GM12873 (cell line): ENCODE data around the gene CAMK2D.

Experiments
- TF ChIP-seq, protein P1 (sequence below): IDR thresholded peaks from 2 replicates; pipeline ENCODE4 v1.5.1; 2012; ENCODE audit warnings: low read depth, mild to moderate bottlenecking, moderate library complexity, low read length, control low read depth; ENCODE audit not compliant: insufficient read depth; ENCODE audit errors: missing control alignments

Gene CAMK2D

DNA sequence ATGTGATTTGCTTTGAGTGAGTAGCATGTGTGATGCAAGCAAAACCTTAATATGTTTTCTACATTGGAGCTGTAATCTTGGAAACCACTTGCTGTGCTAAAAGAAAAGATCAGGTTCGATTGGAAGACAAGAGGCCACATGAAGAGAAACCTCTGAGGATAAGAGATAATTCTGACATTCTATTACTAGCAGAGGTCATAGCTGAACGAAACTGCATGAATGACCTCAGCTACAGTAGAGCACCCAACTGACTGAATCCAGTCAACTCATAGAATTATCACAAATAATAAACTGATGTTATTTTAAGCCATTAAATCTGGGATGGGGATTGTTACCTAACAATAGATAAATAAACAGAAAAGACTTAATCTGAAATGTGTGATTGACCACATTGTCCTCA, 147.1 kb downstream of the CAMK2D start:
- TF ChIP-seq, protein P1, sequence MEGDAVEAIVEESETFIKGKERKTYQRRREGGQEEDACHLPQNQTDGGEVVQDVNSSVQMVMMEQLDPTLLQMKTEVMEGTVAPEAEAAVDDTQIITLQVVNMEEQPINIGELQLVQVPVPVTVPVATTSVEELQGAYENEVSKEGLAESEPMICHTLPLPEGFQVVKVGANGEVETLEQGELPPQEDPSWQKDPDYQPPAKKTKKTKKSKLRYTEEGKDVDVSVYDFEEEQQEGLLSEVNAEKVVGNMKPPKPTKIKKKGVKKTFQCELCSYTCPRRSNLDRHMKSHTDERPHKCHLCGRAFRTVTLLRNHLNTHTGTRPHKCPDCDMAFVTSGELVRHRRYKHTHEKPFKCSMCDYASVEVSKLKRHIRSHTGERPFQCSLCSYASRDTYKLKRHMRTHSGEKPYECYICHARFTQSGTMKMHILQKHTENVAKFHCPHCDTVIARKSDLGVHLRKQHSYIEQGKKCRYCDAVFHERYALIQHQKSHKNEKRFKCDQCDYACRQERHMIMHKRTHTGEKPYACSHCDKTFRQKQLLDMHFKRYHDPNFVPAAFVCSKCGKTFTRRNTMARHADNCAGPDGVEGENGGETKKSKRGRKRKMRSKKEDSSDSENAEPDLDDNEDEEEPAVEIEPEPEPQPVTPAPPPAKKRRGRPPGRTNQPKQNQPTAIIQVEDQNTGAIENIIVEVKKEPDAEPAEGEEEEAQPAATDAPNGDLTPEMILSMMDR: no peak

DNA sequence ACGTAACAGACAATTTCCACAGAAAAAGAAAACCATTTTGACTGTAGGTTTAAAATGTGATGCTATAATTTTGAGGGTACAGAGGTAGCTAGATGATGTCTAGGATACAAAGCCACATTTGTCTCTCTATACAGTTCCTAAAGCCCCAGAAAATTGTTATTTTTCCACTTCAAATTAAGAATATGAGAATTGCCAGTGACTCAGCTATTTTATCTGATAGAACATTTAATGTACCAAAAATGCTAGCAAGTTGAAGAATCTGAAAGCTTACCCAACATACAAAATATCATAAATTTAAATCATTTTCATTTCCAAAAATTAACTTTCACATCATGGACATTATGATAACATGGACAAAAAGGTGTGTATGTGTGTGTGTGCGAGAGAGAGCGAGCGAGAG, 148.0 kb downstream of the CAMK2D start:
- TF ChIP-seq, protein P1: no peak

DNA sequence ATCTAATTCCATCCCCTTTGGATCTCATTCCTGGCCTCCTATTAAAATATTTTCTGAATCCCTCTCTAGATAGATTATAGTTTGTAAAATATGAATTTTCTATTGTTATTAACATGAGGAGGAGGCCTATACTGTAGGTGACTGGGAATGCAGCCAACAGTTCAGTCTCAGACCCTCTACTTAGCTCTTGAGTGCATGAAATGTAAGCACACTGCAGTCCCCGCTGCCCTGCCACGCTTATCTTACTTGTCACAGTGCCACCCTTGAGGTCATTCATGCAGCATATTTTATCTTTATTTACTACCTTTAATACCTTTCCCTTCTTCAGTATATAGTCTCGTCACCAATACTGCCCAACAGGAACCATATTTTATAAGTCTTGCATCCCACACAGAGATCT, 151.0 kb downstream of the CAMK2D start:
- TF ChIP-seq, protein P1: no peak

DNA sequence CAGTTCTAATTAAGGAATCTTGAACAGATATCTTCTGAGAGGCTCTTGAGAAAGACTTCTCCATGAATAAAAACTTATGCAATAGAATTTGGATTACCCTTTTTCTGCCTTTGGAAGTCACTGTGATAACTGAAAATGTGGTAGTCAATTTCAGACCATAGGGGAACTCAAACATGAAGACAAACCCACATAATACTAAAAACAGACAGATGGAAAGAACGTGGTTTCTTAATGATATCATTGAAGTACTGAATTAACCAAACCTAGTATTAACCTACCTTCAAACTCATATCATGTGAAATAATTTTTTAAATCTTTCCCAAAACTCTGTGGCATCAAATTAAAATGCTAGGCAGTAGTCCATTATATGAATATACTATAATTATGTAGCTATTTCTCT, 153.5 kb downstream of the CAMK2D start:
- TF ChIP-seq, protein P1: no peak

DNA sequence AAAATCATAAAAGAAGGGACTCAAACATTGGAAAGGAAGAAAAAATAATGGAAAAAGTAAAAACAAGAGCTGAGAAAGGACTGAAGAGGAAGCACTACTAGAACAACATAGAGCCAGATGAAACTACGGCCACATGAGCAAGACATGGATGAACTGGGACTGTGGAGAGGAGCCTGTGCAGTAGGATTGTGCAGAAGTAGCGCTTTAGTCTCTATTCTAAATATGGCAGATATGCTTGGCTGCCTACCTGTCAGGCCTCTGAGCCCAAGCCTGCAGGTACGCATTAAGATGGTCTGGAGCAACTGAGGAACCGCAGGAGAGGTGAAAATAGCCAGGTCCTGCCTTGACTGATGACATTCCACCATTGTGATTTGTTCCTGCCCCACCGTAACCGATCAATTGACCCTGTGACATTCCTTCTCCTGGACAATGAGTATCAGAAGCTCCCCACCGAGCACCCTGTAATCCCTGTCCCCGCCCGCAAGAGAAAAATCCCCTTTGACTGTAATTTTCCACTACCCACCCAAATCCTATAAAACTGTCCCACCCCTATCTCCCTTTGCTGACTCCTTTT, 154.3 kb downstream of the CAMK2D start:
- TF ChIP-seq, protein P1: no peak

DNA sequence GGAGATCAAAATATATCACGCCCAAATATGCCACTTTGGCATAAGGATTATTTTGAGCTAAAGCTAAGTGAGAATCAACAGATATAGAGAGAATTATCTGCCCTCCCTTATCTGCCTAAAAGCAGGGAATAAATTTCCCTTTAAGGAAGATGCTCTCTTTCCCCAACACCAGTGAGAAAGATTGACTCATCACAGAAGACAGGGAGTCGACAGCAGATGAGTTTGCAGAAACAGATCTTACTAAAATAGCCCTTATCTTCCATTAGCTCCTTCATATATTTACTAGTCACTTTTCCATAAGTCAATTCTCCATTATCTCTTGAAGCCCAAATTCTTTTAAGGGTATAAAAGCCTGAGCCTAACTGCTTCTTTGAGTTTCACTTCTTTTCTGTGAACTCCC, 156.6 kb downstream of the CAMK2D start:
- TF ChIP-seq, protein P1: no peak

DNA sequence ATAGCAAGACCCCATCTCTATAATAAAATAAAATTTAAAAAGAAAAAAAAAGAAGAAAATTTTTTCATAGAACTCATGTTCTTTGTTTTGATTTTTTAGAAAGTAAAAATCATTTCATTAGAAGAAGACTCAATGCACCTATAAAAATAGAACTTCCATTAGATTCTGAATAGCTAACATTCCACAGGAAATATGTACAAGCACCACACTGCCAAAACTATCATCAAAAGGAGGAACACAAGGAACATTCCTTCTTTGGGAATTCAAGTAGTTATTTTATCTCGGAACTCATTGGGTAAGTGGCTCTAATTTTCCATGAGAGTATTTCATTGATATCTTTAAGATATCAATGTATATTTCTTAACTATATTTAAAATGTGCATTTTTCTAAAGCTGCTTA, 157.6 kb downstream of the CAMK2D start:
- TF ChIP-seq, protein P1: no peak
